GM18498 (cell line): Measurements from ENCODE around the gene LMO7.
"Not testable (repeated sequence)": the region's sequence is repeated elsewhere in the genome, so short reads cannot be mapped to it uniquely, and the experiment has no call there.

Source experiments
- ATAC-seq: cut with Tn5 transposase; IDR thresholded peaks from one replicate; pipeline ENCODE4 v1.9.1; 2021; ENCODE audit warnings: mild to moderate bottlenecking, moderate library complexity; ENCODE audit not compliant: unreplicated experiment

Gene LMO7

DNA sequence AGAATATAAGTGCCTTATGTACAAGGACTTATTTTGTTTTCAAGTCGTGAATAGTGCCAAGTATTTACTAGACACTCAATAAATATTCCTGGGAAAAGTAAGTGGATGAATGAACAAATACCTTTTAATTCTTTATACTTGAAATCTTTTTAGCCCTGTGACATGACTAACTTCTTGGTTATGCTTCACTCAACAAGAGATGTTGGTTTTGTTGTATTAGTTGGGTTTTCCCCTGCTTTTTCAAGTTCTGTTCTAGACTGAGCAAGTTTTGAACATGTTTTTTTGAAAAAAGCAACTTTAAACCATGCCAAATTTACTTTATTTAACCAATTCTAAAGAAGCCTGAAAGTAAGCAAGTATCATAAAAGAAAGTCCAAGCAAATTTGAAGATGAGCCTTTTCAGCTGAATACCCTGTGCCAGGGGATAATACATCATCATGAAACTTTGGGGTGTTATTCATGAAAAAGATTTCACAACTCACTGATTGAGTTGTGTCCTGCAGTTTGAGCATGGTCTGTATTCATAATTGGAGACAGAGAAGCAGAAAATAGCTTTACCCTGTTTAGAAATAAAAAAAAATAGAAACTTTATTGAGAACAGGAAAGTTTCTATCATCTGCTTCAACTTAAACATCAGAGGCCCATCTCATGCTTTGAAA is 11.1 kb downstream of the LMO7 start:
- peak; percentile 77 for ATAC-seq

DNA sequence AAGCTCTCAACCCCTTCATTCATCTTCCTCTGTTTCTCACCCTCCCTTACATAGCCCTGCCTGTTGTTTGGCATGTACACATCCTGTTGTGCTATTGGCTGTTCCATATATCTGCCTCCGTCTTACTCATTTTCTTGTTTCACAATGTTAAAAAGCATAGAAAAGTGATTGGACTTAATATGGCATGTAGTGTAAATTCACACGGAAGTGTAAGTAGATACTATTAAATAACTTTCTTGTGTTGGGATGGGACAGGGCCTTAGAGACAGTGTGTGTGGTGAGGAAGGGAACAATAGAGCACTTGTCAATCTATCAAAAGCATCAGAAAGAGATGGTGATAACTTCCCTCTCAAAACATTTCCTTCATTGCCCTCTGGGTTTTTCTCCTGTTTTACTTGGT is 12.3 kb downstream of the LMO7 start:
- no peak for ATAC-seq

DNA sequence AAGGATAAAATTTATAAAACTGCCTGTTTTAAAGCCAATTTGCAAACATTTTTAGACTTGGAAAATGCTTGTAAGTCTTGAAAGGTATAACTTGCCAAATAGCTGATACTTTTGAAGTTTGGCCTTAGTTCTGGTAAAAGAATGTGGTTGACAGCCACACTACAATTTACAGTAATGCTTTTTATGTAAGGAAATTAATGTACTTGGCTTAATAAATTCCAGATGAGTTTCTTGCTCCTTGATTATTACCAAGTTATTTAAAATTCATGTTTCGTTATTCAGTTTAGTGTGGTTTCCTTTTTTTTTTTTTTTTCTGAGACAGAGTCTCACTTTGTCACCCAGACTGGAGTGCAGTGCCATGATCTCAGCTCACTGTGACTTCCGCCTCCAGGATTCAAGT is 14.9 kb downstream of the LMO7 start:
- ATAC-seq: no peak

DNA sequence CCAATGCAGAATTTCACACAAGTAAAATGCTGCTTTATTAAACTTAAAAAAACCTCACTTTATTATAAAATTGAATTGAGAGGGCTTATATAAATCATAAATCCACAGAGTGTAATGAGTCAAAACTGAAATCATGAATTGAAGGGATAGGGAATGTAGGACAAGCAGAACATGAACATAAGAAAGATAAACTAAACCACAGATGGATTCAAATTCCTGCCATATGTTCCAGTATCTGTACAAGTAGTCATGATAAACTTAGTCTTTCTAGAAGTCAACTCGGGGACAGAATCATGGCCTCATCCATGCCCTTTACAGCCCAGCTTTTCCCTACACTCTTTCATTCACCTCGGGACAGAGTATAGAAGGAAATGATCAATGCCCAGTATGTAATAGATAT is 16.6 kb downstream of the LMO7 start:
- no peak for ATAC-seq

DNA sequence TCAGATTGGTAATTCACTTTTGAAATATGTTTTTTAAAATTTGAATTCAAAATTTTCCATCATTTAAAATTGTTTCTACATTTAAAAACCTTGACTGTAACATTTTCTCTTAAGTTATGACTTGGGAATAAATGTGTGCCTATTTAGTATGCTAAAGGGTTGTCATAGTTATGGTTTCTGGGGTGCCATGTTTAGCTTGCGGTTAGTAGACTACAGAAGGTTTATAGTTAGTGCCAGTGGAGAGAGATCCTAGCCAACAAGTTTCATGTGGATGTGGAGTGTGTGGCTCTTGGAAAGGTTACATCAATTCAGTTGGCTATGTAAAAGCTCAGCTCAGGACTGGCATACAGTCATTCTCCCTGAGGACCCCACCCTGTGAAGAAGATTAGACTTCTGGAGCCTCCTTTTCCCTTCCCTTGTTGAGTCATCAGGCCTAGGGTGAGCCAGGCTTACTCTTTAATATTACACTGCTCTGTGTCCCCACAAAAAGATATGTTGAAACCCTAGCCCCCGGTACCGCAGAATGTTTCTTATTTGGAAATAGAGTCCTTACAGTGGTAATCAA is 20.4 kb downstream of the LMO7 start:
- no peak for ATAC-seq

DNA sequence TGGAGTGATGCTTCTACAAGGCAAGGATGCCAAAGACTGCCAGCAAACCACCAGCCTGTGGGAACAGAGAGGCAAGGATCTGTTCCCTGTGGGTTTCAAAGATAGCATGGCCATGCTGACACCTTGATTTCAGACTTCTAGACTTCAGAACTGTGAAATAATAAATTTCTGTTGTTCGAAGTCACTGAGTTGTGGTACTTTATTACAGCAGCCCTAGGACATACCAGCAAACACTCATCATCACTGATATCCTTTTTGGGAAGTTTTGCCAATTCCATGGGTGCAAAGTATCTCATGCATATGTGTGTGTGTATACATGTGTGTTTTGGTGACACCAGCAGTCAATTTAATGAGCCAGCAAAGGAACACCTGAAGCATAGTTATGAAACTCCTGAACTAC is 21.0 kb downstream of the LMO7 start:
- ATAC-seq: no peak

DNA sequence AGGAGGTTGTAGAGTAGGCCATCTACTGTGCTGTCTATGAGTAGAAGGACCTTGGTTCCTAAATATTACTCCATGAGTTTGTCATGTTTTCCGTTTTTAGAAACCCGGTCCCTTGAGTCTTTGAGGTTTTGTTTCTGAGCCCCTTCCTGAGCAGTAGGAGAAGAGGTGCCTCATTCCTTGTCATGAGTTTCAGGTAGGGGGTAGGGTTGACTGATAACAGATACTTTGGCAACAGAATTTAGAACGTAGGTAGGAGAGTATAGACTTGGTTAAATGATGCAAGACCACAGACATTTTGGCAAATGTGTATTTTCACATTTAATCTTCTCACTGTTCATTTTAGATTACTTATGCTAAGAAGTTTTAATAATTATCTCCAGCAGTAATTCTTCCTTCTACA is 24.6 kb downstream of the LMO7 start:
- no peak for ATAC-seq

DNA sequence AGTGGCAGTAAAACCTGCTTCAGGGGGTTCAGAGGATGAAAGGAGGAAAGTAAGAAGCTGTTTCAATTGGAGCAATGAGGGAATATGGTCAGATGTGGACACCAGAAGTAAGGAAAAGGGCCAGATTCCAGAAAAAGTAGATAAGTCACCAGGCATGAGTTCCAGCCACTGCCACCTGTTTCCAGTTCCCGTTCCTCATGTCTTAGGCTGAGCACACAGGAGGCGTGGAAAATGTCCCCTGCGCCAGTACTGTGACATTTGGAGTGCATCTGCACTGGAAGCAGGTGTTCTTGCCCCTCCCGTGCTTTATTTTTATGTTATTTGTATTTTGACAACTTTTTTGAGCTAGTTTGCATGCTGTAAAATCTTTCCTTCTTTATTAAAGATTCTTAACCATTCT is 25.3 kb downstream of the LMO7 start:
- ATAC-seq: no peak

DNA sequence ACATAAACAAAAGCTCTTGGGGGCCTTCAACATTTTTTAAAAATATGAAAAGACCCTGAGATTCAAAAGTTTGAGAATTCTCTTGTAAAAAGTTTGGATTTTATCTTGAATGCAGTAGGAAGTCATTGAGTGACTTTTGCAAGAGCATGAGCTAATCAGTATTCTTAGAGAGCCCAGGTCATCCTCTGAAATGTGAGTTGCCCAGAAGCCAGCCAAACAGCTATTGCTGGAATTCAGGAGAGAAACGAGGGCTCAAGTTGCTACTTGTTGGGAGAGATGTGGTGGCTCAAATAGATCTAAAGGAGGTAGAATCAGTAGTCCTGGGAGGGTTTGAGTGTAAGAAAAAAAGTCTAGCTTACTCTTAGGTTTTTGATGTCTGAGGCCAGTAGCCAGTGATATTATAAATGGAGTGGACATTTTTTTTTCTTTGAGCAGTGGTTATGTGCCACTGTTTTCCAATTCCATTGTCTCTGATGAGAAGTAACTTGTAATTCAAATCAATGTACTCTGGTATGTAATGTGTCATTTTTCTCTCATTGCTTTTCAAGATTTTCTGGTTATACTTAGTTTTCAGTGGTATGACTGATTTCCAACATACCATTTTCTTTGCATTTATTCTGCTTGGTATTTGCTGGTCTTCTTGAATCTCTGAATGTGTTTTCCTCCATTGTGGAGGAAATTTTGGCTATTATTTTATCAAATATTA is 30.7 kb downstream of the LMO7 start:
- no peak for ATAC-seq

DNA sequence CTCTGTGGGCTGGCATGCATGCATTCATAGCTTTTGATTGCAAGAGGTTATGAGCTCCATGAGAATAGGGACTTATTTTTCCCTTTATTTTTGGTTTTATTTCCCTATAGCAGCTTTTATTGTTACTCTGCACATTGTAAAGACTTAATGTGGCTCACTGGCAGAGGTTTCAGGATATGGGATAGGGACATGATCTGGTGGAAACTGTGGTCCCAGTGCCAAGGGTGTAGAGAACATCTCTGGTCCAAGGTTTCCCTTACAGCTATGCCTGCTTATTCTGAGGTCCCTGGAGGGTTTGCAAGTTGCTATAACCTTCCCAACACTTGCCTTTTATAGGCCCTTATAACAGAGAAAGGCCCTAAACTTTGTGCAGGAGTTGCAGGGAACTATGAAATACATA is 33.6 kb downstream of the LMO7 start:
- ATAC-seq: no peak

DNA sequence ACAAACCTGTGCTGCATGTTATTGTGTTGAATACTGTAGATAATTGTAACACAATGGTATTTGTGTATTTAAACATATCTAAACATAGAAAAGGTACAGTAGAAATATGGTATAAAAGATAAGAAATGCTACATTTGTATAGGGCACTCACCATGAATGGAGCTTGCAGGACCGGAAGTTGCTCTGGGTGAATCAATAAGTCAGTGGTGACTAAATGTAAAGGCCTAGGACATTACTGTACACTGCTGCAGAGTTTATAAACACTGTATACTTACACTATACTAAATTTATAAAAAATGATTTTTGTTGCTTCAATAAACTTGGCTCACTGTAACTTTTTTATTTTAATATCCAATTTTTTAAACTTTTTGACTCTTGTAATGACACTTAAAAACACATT is 34.4 kb downstream of the LMO7 start:
- ATAC-seq: no peak

DNA sequence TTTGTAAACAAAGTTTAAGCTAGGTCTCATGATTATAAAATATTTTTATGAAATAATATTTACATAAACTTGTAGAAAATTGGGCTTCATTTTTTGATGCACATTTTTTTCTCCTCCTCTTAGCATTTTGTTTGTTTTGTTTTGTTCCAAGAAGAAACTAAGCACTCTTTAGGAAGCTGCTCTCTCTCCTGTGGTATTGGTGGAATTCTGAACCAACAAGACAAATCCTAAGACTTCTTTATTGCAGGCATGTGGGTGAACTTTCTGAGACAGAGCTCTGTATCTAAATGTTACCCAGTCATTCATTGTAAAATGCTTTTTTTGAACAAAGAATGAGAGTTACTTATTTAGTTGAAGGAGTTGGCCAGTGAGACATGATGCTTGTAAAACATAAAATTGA is 39.3 kb downstream of the LMO7 start:
- no peak for ATAC-seq

DNA sequence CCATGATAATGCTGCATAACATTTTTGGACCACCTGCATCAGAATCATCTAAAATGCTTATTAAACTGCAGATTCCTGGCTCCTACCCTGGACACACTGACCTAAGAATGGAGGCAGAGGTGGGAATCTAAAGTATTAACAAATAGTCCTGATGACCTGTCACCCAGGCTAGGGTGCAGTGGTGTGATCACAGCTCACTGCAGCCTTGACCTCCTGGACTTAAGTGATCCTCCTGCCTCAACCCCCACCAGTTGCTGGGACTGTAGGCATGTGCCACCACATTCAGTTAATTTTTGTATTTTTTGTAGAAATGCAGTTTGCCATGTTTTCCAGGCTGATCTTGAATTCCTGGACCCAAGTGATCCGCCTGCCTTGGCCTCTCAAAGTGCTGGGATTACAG is 43.3 kb downstream of the LMO7 start:
- no peak for ATAC-seq

DNA sequence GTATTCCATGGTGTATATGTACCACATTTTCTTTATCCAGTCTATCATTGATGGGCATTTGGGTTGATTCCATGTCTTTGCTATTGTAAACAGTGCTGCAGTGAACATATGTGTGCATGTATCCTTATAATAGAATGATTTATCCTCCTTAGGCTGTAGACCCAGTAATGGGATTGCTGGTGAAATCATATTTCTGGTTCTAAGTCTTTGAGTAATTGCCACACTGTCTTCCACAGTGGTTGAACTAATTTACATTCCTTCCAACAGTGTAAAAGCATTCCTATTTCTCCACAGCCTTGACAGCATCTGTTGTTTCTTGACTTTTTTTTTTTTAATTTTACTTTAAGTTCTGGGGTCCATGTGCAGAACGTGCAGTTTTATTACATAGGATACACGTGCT is 44.1 kb downstream of the LMO7 start:
- ATAC-seq: not testable (repeated sequence)

DNA sequence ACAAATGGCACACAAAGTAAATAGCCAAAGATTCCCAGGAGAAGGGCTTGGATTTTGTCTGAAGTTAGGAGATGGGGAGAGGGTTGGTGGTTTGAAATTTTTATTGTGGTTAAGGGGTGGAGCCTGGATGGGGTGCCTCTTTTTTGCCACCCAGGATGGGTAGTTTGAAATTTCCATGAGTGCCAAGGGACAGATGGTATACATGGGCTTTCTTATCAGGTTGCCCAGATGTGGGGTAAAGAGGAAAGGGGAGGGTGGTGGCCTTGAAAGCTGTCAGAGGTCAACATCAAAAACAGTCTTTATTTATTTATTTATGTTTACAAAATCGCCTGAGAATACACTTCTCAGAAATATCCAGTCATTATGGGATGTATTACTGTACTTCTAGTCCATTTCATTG is 46.2 kb downstream of the LMO7 start:
- ATAC-seq: no peak

DNA sequence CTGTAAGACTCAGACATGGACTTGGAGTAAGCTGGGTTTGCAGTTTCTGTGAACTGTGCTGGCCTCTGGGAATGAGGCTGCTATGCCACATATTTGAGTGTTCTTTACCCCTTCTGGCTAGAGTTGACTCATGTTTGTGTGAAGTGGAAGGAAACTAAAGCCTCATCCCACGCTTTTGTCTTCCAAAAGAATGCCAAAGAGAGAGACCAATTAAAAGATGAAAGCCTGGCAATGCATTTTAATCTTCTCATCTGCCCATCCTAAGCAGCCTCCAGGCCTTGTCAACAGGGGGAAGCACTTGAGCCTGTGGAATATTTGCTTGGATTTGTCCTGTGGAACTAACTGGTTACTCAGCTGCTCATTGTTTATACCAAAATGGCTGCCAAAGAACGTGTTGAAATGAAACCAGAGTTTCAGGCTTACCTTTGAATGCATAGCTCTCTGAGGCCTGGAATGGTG is 49.1 kb downstream of the LMO7 start:
- ATAC-seq: no peak

DNA sequence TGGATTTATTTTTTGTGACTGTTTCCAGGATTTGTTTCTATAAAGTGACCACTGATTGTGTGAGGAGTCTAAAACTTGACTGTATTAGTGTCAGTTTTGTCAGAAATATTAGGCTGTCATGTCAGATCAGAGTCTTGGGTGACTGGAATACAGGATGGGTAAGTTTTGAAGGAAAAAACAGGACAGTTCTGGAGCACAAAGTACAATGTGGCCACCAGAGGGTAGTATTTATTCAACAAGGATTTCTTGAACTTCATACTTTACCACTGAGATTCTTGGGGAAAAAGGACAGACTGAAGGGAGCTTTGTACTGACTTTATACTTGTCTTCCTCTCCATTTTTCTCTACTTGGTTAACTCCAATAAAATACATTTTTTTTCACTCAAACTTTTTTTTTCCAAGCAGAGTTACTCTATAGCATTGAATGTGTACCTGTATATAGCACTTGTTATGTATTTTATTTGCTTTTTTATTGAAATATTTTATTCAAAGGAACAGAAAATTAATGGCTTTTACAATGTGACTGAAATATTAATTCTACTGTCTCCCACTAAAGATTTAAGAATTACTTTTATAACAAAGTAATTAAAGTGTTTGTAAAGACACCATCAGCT is 51.1 kb downstream of the LMO7 start:
- no peak for ATAC-seq

DNA sequence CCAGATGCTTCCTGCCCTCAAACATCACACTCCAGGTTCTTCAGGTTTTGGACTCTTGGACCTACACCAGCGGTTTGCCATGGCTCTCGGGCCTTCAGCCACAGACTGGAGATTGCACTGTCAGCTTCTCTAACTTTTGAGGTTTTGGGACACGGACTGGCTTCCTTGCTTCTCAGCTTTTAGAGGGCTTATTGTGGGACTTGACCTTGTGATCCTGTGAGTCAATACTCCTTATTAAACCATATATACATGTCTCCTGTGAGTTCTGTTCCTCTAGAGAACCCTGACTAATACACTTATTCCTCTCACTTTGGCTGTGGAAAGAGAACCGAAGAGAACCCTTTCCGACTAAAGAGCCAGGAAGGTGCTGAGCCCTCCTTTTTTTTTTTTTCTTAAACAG is 53.6 kb downstream of the LMO7 start:
- no peak for ATAC-seq

DNA sequence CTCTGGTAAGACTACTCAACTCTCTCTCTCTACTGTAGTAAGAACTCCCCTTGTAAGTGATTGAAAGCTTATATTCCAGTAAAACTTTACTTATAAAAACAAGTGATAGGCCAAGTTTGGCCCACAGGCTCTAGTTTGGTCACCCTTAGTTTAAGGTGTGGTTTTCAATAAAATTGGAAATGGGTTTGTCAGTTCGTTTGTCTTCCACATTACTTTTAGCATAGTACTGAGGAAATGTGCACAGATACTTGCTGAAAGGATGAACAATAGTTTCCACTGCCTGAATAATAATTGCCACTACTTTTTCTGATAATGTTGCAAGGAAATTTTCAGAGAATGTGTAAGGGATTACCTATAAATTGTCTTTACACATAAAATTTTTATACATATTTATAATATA is 54.5 kb downstream of the LMO7 start:
- ATAC-seq: no peak

DNA sequence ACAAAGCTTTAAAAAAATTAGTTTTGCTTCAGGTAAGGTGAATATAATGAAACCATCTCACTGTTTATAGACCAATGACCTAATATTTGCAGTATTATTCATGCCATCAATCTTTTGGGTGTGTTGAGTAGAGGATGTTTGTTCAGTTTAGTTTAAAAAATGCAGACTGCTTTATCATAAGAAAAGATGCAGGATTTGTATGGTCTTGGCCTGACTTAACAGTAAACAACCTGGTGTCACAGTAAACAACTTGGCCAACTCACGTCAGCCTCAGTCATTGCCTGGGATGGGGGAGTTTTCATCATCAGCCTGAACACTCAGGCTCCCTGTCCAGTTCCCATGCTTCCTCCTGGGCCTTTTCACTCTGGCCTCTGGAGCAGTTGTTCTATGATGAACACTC is 55.1 kb downstream of the LMO7 start:
- no peak for ATAC-seq

DNA sequence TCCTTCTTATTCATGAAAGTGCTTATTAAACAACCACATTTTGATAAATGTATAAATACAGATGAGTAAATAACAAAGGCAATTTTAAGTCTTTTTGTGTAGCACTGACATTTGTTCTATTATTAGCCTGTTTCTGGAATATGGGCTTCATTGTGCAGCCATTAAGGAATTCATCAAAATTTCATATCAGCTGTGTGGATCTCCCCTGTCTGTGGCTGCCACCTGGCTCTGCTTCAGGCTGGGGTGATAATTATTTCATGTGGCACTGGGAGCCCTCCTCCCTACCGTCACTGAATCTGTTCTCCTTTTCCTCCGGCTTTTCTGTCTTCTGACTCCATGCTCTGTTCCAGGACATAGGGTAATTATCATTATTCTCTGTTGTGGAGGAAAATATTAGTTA is 57.1 kb downstream of the LMO7 start:
- ATAC-seq: no peak

DNA sequence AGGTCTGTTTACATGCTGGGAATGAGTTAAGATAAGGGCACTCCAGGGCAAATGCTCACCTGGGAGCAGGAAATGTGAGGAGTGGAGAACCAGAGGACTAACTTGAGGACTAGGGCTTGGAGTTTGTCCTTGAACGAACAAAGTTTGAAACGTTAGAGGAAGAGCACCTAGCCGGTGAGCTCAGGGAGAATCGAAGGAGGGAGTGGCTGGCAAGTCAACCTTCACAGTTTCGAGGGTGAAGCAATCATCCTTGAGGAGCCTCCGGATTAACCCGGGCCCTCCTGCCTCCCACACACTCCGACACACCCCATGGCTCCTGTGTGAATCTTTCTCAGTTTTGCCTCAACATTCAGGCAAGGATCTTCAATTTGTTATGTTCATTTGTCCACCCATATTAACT is 58.6 kb downstream of the LMO7 start:
- no peak for ATAC-seq
